Stimulated activated CD4-positive, alpha-beta T cell treated with anti-CD3 and anti-CD28 coated beads, TNF-alpha, amount 100 ng/mL, for 4 hours (primary cell): Measurements from ENCODE around the gene LHFPL5.

ENCODE experiments used
- DNase-seq, 3 experiments: peaks; one replicate each; pipeline ENCODE4 v3.0.0-alpha.2; 2020; ENCODE audit warnings: low read depth in 3 of 3

The LHFPL5 gene

DNA sequence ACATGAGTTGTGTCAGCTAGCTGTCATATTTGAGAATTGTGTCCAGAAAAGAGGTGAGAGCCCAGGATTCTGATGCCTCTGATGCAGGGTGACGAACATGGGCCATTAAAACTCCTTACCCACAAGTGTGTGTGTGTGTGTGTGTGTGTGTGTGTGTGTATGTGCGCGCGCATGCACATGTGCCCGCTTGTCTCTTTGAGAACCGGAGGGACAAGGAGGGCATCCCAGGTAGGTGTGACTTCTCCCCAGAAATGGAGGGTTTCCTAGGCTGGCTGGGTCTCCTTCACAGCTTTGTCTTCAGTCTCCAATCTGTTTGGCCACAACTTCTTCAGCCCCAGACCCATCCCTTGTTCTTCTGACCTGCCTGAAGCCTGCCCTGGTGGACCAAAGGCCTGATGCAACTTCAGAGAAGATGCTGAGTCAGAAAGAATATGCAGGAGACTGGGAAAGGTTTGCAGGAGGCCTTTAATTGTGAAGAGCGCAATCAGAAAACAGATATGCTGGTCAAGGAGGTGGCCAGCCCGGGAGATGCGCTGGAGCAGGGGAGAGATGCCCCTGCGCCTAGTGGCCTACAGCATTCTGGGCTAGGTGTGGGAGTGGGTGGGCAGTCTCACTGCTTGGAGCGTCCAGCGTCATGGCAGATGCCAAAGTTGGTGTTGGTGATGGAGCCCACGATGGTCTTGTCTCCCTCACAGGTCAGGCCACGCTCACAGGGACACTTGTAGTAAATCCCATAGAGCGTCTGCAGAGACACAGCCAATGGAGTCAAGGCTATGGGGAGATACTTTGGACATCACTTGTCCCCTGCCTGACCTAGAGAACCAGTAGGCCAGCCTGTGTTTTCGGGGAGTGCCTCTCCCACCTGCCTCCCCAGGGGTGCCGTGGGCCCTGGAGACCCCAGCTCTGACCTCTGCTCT lies 10.4 kb upstream of the LHFPL5 start:
- DNase-seq = no peak

DNA sequence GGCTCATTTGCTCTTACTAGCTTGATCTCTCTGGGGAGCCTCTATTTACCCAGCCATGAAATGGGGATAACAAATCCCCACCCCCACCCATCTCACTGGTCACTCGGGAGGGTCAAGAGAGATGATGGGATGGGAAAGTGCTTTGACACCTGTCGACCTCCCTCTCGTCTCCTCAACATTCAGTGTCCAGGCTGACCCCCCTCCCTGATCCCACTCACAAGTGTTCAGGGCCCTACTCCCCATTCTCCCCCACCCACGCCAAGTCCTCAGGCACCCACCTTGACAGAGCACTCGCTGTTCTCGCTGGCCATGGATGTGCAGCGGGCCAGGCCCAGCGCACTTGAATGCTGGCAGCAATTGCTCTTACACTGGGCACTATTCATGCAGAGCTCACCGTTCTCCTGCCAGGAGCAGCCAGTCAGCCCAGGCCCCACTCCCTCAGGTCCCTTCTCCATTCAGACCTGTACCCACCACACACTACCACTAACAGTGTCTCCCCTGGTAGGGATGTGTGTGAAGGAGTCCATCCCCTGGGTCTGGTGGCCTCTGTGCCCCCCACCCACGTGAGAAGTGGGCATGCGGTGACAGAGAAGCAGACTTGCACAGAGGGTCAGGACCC lies 9.6 kb upstream of the LHFPL5 start:
- DNase-seq = no peak

DNA sequence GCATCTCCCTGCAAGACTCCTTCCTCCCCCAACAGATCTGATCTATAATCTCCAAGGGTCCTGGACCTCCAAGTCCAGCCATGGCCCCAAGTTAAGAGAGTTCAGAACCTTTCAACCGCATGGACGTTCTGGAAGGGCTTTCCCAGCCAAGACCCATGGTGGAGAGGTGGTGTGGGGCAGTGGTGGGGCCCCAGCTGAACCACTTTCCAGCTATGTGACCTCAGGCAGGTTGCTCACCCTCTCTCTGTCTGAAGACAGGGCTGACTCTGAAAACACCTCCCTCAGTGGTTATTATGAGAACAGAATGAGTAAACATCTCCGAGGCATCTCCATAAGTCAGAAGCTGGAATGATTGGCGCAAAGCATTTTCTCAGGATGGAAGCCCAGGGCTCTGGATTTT lies 8.9 kb upstream of the LHFPL5 start:
- no peak for DNase-seq

DNA sequence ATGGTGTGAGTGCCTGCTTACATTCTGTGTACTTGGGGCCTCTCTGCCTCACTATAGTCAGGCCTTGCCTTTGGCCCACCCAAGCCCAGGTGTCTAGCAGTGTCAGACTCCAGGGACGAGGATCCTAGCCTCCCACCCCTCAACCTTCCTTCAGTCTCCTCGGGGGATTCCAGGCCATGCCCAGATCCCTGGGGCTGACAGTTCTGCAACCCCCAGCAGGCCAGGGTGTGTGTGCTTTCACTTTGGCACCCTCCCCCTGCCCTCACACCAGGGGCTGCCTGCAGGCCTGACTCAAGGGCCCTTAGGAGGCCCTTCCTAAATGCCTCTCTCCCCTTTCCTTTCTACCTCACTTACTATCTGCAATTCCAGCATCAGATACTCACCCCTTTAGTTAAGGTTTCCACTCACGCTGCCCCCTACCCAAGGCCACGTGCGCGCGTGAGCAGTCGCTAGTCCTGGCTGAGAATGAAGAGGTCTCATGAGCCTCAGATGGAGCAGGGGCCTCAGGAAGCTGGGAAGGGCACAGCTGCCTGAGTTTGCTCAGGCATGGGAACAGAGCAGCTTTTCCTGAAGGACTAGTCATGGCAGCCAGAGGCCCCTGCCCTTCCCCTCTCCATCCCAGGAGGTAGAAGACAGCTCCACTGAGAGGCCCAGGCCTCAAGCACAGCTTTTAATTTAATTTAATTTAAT lies 7.2 kb upstream of the LHFPL5 start:
- DNase-seq = no peak

DNA sequence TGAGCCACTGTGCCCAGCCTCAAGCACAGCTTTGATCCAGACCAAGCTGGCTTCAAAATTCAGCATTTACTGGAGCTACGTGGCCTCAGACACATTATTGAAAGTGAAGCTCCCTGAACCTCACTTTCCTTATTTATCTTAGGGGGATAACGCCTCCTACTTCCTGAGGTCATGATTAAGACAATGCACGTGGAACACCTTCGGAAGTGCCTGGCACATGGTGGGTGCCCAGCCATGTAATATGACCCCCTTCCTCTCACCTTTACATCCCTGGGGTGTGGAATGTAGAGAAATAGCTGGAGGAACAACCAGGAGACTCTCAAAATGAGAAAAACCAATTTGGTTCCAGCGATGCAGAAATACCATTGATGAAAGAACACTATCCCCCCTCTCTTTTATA lies 6.4 kb upstream of the LHFPL5 start:
- no peak for DNase-seq

DNA sequence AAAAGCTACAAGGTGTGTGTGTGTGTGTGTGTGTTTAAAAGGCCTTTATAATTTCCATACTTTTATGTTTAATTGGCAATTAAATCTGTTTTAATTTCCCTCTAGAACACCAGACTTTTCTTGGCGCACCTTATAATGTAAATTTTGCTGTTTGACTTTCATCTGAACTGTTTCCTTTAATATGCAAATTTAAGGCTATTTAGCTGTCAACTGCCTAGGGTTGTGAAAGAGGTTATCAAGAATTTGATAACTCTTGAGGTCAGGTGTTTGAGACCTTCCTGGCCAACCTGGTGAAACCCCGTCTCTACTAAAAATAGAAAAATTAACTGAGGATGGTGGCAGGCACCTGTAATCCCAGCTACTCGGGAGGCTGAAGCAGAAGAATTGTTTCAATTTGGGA lies 4.0 kb upstream of the LHFPL5 start:
- DNase-seq = no peak

DNA sequence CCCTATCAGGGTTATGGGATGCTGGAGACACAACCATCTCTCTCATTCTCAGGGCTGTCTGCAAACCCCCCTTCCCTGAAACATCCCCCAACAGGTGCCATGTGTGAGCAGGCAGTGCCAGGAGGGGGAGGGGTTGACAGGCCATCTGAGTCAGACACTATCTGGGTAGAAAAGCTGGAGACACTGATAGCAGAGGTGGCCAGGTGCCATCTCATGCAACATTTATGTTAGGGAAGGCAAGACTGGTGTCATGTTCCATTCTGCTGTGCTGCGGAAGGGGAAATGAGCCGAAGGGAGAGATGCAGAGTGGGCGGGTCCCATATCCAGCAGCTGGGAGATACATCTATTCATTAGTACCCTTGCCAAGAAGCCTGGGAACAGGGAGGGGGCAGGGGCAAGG lies 3.5 kb downstream of the LHFPL5 start:
- DNase-seq = no peak

DNA sequence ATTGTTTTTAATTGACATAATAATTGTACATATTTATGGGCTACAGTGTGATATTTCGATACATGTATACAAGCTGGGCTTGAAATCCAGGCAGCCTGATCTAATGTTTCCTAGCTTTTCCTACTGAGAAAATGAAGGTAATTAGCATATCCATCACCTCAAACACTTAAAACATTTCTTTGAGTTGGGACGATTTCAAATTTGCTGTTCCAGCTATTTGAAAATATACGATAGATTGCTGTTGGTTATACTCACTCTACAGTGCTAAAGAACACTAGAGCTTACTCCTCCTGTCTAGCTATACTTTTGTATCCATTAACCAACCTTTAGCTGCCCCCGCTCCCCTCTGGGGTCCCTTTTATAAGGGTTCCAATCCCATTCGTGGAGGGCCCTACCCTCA lies 4.7 kb downstream of the LHFPL5 start:
- no peak for DNase-seq

DNA sequence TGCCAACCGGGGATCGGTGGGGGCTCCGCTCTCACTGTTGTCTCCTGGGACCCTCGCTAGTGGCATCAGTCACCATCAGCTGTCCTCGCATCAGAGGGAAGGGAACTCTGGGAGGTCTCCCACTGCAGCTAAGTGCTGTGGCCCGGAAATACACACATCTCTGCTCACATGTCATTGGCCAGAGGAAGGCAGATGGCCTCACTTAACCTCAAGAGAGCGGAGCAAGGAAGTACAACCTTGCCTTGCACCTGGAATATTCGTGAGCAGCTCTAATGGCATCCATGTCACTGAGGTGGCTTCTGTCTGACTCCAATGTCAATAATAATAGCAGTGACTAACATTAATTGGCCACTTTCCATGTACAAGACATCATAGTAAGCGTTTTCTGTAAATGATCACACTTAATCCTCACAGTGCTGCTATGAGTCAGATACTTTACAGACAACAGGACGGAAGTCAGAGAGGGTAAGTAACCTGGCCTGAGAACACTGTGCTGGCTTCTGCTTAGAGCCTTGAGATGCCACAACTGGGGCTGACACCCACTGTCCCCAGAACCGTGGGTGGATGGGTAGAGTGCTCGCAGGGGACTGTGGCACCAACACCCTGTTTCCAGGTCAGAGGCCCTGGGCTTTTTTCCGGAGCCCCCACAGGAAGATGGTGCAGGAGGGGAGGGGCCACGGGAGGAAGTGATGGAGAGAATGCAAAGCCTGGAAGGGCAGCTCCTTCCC lies 6.0 kb downstream of the LHFPL5 start:
- DNase-seq = no peak

DNA sequence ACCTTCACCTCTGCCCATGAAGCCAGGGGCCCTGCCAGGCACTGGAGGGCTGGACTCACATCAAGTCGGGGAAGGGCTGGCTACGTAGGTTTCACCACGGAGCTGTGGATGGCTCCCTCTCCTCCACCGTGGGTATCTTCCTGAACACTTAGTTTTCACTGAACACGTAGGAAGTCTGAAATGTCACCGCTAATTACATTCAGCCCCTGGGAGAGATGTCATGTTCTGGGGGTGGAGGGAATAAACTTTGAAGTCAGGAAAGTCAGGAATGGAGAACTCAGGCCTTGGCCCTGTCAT lies 6.5 kb downstream of the LHFPL5 start:
- no peak for DNase-seq

DNA sequence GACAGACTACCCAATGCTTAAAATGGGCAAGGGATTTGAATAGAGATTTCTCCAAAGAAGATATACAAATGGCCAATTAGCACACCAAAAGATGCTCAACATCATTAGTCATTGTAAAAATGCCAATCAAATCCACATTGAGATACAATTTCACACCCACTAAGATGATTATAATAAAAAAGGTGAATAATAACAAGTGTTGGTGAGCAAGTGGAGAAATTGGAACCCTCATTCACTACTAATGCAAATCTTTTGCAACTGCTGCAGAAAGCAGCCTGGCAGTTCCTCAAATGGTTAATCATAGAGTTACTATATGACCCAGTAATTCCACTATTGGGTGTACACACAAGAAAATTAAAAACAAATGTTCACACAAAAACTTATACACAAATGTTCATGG lies 12.4 kb downstream of the LHFPL5 start:
- DNase-seq = no peak

DNA sequence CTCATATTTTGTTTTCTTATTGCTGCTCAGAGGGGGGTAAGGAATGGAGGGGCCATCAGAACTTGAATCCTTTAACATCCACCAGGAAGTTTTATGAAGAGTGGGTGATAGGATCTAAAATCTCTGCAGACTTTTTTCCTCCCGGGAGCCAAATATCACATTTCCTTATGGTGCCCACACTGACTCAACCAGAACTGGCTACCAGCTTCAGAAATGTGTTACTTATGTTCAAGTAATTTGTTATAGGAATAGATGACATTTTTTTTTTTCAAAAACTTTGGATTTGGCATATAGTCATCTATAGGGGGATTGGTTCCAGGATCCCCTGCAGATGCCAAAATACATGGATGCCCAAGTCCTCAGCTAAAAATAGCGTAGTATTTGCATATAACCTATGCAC lies 18.4 kb downstream of the LHFPL5 start:
- no peak for DNase-seq

DNA sequence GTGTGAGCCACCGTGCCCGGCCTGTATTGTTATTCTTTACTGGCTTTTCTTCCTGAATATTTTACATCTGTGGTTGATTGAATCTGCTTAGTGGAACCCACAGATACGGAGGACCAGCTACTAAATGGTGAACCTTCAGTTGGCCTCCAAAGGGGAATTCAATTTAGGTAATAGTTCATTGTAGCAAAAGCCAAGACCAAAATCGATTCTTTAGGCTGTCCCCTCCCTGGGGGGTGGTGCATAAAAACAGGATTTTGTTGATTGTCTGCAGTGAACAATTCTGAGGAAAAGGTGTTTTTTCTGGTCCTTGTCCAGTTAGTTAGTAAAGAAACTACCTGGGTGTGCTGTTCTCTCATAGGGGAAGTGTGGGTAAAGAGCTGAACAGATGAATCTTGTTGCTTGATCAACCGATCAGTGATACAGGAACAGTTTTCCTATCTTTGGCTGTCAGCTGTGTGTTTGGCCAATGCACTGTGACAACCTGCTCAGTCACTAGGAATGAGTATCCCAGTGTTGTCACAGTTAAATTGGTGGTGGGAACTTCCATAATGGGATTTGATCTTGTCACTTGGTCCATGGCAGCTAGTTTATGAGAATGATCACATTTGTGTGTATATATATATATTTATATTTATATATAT lies 19.5 kb downstream of the LHFPL5 start:
- no peak for DNase-seq

DNA sequence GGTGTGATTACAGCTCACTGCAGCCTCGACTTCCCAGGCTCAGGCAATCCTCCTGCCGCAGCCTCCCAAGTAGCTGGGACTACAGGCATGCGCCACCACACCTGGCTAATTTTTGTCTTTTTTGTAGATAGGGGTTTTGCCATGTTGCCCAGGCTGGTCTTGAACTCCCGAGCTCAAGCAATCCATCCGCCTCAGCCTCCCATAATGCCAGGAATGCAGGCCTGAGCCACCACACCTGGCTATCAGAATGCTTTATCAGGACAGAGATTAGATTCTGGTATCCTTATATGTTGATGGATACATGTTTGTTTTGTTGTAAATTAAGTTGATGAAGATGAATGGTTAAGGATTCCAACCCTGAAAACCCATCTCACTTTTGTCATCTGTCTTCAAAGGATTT lies 24.2 kb downstream of the LHFPL5 start:
- DNase-seq = no peak

DNA sequence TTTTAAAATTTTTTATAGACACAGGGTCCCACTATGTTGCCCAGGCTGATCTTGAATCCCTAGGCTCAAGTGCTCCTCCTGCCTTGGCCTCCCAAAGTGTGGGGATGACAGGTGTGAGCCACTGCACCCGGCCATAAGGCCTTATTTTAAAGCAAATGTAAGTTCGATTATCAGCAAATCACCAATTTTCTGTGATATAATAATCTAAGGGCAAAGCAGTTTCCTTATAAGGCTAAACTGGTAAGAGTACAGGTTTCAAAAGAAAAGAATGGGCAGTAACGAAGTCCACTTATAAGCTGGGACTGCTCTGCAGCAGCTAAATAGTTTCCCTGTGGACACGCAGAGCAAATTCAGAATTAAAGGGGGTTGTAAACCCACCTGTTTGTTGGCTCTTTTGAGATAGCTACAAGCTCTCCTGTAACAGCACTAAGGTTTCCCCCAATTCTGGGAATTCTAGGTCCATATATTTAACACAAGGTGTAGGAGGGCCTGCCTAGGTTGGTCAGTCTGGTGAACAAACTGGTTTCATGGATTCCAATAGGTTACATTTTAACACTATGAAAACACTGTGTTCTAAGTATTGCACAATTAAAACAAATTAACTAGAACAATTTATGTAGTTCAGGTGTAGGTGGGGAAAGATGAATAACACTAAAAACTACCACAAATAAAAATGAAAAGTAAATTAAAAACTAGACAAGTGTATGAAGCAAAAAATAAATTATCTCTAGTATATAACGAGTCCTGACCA lies 26.3 kb downstream of the LHFPL5 start:
- DNase-seq = no peak

DNA sequence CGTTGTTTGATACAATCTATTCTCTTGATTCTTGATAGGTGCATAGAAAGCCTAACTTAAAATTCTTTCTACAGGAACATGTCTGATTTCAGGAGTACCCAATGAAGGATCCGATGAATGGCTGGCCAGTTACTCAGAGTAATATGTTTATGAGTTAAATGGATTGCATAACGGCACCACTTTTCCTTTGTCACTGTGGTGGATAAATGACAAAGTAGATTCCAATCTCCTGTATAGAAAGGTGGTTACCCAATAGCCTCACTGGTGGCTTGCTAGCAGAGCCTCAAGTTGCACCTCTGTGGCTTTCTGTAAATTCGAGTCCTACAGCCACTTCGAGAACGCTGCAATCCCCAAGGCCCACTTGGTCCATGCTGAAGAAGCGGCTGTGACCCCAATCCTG lies 28.4 kb downstream of the LHFPL5 start:
- no peak for DNase-seq

DNA sequence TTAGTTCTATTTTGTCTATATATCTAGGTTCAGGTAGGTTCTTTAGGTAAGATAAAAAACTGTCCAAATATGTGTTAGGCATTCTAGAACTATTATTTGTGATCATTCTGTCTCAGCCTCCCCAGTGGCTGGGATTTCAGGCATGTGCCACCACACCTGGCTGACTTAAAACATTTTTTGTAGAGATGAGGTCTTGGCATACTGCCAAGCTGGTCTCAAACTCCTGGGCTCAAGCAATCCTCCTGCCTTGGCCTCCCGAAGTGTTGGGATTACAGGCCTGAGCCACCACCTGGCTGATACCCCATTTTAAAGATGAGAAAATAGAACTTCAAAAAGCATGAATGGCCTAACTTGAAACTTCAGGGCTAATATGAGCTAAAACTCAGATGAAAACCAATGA lies 33.9 kb downstream of the LHFPL5 start:
- DNase-seq = no peak

DNA sequence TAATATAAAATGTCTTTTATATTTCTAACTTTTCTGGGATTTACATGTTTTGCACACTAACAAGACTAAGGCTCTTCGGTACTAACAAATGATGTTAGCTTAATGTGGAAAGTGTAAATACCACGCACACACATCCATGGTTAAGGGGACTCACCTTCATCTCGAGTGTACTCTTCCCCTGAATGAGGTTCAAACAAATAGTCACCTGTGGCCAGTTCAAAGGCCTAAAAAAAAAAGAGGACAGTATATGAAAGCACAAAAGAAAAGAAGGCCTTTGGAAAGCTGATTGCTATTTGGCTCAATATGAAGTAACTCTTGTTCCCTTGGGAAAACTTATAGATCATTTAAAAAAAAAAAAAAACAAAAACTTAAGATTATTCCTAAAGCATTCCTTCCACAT lies 37.2 kb downstream of the LHFPL5 start:
- no peak for DNase-seq

DNA sequence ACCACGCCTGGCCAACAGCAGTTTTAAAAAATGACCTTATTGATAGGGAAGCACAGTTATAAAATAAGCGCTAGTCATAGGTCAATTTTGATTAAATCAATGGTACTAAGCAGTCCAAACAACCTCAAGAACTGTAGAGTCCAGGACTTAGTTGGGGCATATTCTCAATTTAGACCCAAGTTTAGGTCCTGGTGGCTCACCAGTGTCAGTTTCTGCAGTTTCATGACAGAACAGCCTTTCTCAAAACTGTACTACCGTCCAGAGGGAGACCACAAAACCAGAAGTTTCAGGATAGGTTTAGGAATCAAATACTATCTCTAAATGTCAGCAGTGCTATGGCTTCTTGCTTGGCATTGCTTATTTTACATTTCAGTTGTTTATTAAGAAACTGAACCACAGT lies 39.1 kb downstream of the LHFPL5 start:
- DNase-seq = no peak

DNA sequence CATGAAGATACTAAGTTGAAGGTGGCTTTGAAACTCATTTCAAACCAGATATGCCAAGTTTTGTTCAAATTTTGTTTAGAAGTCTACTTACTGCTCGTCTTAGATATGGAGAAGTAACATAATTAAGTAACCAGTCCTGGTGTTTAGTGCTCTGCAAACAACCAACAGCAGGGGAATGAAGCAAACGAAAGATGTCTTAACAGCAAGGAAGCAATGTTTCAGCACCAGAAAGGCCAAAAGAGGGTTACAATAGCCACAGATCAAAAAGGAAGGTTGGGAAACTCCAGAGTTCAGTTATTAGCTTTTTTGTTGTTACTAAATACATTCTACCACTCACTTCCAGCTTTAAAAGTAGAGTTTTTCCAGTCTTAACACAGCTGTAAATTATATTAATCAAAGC lies 45.1 kb downstream of the LHFPL5 start:
- DNase-seq = no peak

DNA sequence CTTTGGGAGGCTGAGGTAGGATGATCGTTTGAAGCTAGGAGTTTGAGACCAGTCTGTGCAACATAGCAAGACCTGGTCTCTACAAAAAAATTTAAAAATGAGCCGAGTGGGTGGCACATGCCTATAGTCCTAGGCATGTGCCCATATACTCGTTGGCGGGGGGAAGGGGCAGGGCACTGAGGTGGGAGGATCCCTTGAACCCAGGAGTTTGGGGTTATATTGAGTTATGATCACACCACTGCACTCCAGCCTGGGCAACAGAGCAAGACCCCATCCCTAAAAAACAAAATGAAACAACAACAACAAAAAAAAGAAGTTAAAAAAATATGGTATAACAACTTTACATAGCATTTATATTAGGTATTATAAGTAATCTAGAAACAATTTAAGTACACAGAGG lies 47.8 kb downstream of the LHFPL5 start:
- no peak for DNase-seq
